ENCODE results near the gene KCNJ5.

DNA sequence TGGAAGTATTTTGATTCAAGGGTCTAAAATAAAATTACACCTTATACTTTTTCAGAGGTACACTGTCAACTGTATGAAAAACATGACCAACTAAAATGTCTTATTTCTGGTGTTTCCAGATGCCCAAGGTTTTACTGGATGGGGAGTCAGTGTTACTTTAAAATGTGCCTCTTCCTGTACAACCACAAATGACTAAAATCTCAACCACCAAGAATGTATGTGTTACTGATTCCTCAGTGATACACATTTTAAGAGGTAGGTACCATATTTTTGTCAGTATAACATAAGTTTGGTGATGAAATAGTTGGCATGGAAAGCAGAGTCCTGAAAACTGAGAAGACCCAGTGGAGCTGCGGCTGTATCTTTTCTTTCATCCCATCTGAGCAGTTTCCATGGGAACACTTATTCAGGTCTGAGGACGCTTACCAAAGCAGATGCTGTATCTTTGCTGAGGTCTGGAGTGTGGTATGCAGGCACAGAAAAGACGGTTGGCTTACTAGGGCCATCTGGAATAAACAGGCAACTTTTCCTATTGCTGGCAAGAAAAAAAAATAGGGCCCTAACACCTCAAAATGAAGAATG lies 72.7 kb downstream of the KCNJ5 start:
- TF ChIP-seq, protein P1, sequence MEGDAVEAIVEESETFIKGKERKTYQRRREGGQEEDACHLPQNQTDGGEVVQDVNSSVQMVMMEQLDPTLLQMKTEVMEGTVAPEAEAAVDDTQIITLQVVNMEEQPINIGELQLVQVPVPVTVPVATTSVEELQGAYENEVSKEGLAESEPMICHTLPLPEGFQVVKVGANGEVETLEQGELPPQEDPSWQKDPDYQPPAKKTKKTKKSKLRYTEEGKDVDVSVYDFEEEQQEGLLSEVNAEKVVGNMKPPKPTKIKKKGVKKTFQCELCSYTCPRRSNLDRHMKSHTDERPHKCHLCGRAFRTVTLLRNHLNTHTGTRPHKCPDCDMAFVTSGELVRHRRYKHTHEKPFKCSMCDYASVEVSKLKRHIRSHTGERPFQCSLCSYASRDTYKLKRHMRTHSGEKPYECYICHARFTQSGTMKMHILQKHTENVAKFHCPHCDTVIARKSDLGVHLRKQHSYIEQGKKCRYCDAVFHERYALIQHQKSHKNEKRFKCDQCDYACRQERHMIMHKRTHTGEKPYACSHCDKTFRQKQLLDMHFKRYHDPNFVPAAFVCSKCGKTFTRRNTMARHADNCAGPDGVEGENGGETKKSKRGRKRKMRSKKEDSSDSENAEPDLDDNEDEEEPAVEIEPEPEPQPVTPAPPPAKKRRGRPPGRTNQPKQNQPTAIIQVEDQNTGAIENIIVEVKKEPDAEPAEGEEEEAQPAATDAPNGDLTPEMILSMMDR (IDR thresholded peaks at IDR 0.05) = no peak
- no peak for TF ChIP-seq POLR2AphosphoS5 (IDR thresholded peaks at IDR 0.05; ENCODE audit: insufficient read depth in 1 of 2, low read depth in 1 of 2)
- no peak for TF ChIP-seq POLR2A (IDR thresholded peaks at IDR 0.05)

Measured in vagina (tissue), 2 donors.